ENCODE measurements around the gene ANGPT4. TPM values are rescaled to one million over a fixed set of nuclear protein-coding genes. Genes with fewer than 3 reads are reported as not detected.

Gene ANGPT4
- total RNA-seq, 1 donor from 2014 or later: not detected

DNA sequence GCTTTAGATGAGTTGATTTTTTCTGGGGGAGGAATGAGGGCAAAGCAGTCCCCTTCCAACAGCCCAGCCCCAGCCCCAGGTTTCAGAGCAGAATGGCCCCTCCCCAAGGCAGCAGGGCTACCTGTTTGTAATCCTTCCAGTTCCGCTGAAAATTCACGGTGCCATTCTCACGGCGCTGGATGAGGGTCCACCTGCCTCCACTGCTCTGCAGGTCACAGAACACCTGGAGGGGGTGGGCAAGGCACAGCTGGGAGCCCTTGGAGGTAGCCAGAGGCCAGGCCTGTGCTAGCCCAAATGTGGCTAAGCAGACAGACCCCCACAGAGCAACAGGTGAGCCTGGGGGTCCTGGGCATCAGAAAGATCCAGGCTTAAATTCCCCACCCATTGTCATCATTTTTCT lies 36.5 kb downstream of the ANGPT4 start:
- intact Hi-C loops (cut with micrococcal nuclease): loop anchor here (10.0 kb wide), 1 partner anchor 75 kb away; no protein-coding TSS in a partner anchor

DNA sequence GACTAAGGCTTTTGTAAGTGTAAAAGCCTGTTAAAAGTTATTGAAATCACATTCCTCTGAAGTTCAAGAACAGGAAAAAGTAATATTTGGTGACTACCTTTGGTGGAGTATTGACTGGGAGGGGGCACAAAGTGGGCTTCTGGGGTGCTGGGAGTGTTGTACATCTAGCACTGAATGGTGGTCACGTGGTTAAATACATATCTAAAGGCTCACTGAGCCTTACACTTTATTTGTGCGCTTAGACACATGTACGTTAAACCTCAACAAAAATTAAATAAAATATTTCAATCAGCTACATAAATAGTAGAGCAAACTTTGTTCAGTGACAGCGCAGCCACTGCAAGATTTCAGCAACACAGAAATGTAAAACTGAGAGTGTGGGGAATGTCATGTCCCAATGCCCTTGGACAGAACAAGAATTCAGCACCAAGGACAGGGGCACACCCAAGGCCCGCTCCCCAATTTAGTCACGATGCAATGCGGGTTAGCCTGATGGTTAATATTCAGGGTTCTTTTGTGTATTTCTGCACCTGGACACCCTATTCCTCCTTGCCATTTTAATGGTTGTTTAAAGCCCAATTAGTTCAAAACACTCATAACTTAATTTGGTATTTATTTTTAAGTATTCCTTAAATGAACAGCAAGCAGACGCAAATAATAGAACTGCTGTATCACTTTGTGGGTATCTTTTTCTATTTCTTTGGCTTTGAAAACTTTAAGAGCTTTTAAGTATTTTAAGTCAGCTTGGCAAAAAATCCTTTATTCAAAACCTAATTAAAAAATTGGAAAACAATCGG lies 37.4 kb downstream of the ANGPT4 start:
- intact Hi-C loops (cut with micrococcal nuclease): no loop called here

DNA sequence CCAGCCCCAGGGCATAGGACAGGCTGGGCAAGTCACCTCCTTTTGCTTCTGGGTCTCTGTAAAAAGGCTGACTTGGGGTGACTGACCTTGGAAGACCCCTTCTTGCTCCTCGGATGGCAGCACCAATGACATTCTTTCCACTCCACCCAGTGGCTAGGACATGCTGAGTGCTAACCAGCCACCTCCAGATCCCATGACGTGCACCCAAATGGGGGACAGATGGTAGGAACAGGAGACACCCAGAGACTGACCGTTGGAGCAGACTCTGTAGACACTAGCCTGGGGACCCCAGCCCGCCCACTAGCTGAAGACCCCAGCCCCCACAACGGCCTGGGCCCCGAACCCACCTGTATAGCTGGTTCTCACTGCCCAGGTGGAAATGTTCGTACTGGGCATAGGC lies 38.3 kb downstream of the ANGPT4 start:
- intact Hi-C loops (cut with micrococcal nuclease): no loop called here

DNA sequence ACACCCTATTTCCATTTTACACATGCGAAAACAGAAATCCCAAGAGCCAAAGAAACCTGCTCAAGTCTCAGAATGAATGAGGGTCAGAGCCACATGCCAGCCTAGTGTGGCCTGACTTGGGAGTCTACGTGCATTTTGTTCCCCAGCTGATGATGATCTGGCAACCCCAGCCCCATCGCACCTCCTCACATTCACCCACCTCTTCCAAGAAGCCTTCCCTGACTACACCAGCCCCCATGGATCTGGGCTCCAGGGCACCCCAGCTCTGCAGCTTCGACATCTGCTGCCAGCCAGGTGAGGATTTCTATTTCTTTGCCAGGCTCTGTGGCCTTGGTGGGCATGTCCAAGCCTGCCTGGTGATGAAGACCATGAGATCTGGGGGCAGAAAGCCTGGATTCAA lies 41.0 kb downstream of the ANGPT4 start:
- intact Hi-C loops (cut with micrococcal nuclease): no loop called here

DNA sequence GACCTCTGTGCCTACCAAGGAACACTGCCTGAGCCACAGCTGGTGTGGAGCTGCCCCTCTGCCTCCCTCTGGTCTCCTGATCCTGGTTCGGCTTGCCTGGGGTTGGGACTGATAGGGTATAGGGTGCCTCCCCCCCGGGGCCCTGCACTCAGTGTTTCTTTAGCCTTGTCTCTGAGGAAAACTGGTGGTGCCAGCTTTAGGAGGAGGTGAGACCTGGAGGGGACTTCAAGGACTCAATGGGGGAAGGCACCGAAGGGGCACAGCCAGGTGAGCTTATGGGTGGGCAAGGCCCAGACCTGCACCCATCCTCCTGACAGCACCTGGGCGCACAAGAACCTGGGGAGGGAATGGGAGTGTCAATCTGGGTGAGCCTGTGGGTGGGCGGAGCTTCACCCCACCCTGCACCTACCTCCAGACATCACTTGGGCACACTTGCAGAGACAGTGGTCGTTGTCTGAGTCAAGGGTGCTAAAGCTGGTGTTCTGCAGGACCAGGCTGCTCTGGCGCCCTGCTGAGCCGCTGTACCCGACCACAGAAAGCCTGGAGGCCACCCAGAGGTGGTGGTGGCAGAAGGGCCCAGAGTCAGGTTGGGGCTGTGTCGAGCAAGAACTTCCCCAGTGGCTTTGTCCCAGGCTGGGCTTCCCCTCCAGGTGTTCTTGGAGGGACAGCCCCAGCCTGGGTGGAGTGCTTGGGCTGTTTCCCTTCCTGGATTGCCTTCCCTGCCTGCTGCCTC lies 42.1 kb downstream of the ANGPT4 start:
- intact Hi-C loops (cut with micrococcal nuclease): no loop called here

DNA sequence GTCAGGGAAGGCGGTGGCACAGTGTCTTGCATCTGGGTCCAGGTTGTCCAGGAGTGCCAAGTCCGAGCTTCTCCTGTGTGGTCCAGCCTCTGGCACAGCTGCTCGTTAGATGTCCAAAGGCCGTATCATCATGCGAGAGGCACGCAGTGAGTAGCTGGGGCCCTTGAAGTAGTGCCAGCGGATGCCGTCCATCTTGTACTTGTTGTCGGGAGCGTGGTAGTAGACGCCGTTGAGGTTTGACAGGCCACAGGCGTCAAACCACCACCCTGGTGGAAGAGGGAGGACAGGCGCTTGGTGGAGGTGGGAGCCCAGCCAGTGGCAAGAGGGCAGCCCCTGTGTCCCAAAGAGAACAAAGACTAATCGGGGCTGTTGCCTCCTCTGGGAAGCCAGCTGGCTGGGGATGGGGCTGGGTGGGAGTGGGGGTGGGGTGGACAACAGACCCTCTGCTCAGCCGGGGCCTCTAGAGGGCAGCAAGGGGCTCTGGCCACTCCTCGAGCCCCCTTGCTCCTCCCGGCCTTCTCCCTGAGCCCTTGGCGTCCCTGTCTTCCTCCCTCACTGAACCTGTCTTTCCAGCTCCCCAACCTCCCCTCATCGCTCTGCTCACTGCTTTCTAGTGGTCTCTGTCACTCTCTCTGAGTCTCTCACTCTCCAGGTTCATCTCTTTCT lies 43.1 kb downstream of the ANGPT4 start:
- intact Hi-C loops (cut with micrococcal nuclease): no loop called here

DNA sequence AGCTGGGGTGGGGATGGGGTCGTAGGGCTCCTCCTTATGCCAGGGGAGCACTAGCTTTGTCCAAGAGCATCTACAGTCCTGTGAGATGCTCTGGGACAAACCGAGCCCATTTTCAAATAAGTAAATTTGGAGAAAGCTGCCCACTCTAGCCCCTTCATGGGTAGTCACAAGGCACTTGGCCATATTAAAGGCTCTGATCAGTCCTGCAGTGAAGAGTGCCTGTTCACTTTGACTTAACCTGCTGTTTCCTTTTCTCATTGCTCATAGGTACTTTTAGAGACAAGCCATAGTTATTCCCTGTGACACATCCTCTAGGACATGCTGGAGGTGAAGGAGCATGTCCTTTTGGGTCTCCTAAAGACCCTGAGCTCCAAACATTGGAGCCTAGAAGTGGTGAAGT lies 44.2 kb downstream of the ANGPT4 start:
- intact Hi-C loops (cut with micrococcal nuclease): no loop called here

DNA sequence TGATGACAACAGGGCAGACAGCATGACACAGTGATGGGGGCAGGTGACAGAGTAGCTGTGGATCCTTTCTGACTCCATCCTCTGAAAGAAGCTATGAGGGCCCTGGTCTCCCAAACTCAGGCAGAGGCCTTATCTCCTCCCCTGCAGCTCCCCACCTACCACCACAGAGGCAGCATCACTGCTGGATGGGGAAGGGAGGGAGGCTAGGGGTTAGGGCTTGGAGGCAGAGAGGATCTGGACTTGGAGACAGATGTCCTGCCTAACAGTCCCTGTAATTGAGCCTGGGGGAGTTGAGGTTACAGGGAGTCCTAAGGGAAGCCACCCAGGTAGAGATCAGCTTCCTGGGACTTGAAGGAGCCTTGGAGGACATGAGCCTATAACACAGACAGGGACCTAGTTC lies 44.7 kb downstream of the ANGPT4 start:
- intact Hi-C loops (cut with micrococcal nuclease): no loop called here

DNA sequence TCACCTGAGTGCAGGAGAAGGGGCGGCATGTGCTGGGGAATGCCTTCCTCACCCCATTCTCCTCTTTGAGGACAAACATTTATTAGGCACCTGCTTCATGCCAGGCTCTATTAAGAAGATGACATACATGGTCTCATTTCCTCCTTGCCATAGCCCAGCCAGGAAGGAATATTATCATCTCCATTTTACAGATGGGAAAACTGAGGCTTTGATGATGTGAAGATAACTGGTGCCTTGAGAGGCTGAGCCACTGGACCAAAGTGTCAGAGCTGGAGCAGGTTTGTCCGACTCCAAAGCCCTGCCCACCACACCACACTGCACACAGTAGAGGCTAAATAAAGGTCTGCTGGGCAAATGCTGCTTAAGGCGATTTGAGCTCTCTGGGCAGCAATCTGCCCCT lies 45.4 kb downstream of the ANGPT4 start:
- intact Hi-C loops (cut with micrococcal nuclease): no loop called here

DNA sequence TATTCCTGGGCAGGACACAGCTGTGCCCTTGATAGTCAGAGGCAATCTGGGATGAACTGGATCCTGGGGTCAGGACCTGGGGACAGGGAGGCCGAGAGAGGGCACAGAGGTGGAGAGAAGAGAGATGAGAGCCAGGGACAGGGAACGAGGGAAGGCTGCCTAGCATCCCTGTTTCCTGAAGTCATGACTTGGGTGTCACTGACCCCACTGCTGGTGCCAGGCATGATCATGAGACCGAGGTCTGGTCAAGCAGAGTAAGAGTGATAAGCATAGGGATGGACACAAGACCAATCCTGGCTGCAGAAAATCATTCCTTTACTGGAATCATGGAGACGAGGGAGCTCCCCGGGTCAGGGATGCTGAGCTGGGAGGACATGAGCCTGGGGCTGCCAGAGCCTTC lies 46.5 kb downstream of the ANGPT4 start:
- intact Hi-C loops (cut with micrococcal nuclease): no loop called here

DNA sequence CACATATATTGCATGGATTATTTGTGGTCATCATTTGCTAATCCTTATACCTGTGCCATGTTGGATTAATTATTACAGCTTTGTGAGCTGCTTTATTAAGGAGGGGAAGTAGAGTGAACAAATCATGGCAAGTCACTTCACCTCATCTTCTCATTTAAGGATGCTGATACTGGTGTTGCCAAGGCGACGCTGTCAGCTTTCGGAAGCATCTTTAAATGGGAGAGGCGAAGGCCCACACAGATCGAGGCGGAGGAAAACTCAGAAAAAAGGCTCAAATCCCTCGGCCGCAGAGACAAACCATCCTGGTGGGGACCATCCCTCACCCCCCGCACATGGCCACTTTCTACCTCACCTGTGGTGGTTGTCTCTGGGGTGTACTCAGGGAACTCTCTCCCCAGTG lies 47.9 kb downstream of the ANGPT4 start:
- intact Hi-C loops (cut with micrococcal nuclease): no loop called here

DNA sequence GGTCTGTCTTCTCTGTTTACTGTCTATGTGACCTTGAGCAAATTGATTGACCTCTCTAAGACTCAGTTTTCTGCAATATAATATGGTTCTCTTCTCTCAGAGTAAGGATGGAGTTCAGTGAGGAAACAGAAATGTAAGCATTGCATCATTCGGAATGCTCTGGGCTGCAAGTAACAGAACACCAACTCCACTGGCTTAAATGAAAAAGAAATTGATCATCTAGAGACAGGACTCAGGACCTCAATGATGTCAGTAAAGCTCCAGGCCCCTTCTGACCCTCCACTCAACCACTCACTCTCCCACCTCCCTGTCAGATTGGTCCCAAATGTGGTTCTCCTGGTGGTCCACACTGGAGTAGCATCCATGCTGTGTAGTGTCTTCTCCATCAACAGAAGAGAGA lies 50.7 kb downstream of the ANGPT4 start:
- intact Hi-C loops (cut with micrococcal nuclease): no loop called here

DNA sequence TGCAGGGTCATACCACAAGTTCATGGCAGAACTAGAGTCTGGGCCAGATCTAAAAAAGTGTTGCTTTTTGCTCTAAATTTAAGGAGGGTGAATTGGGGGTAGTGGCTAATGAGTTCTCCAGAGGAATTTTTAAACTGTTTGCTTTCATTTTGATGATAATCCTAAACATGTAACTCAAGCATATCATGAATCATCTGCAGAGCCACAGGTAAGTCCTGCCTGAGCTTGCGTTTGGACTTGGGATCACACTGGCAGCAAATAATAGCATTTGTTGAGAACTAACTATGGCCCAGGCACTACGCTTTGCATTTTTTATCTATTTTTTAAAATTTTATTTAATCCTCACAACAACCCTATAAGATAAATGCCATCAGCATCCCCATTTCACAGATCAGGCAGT lies 55.2 kb downstream of the ANGPT4 start:
- intact Hi-C loops (cut with micrococcal nuclease): no loop called here

DNA sequence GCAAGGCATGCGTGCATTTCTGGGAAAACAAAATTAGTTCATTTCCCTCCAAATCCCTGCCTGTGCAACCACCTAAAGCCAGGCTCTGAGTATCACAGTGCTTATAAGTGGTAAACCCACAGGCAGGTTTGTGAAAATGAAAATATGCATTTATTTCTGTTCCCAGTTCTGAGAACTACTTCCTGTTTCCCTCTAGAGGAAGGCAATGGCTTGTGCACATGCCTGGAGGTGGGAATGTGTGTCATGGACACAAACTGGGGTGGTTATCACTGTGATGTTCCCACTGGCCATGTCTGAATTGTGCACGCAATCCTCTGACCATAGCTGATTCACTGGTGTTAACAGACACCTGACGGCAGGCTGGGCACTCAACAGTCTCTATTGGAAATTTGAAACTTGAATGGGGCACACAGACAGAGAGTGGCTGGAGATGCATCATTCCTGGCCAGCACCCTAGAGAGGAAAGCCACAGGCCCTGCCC lies 56.3 kb downstream of the ANGPT4 start:
- intact Hi-C loops (cut with micrococcal nuclease): no loop called here

DNA sequence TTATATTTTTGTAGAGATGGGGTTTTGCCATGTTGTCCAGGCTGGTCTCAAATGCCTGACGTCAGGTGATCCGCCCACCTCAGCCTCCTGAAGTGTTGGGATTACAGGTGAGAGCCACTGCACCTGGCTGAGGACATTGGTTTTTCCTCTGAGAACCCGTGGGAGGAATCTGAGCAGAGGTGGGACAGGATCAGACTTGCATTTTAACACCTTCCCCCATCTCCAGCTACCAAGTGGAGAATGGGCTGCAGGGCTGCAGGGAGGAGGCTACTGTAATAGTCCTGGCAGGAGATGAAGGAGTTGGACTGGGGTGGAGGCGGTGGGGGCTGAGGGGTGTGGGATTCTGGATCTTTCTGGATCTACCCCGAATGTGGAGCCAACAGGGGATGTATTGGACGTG lies 58.1 kb downstream of the ANGPT4 start:
- intact Hi-C loops (cut with micrococcal nuclease): no loop called here

DNA sequence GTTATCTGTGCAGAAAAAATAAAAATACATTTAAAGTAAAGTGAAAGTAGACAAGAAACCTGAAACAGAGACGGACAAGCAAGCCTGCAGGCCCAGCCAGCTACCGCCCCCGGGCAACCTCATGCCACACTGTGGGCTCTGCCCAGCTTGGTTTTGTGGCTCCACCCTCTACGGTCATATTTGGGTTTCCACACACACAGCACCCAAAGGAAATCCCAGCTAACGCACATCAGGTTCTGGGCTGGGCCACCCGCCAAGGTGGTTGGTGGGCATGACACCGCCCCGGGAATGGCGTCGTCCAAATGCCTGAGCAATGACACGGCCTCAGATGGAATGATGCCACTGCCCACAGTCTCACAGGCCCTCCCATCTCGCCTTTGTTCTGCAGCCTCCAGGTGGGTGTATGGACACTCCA lies 59.8 kb downstream of the ANGPT4 start:
- intact Hi-C loops (cut with micrococcal nuclease): no loop called here

DNA sequence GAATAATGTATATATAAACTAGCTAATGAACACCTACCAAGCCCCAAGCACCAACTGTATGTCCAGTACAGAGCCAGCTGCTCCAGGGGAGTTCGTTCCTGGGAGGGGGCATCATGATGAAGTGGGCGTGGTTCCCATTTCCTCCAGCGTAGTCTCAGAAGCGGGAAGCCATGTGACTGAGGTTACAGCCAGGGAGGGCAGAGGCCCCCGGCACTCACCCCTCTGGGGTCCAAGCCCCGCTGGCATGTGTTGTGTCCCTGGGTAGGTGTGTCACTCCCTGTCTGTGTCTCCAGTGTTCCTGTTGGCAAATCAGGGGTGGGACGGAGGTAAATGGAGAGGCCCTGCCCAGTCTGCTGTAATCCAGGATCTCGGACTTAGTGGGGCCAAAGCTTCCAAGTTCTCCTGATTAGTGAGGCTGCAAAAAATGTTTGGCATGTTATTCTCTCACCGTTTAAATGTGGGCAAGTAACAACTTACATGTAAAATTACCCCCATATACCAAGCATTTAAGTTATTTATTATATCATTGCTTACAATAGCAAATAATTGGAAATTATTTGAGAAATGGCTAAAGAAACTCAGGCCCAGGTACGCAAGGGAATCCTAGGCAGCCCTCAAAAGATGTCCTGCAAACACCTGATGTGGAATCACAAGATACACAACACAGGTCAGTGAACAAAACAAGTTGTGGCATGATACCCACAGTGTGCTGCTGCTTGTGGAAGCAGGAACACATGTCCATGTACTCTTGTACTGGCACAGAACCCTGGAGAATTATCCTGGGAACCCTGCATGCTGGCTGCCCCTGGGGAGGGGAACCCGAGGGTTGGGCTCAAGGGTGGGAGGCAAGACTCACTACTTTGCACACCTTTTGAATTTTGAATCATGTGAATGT lies 60.4 kb downstream of the ANGPT4 start:
- intact Hi-C loops (cut with micrococcal nuclease): no loop called here

DNA sequence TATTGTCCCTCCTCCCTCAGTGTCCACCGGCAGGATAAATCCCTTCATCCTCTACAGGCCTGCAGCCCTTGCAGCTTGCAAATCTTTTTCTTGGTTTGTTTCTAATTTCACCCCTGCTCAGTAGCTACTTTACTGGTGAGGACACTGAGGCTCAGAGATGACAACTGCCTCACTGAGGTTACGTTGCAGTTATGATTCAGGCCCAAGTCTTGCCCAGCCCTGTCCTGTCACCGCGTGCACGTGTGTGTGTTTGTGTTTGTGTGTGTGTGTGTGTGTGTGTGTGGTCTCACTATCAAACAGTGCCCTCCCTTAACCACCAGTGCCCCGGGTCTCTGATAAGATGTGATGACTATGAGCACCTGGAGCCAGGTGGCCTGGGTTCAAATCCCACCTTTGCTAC lies 61.5 kb downstream of the ANGPT4 start:
- intact Hi-C loops (cut with micrococcal nuclease): no loop called here

DNA sequence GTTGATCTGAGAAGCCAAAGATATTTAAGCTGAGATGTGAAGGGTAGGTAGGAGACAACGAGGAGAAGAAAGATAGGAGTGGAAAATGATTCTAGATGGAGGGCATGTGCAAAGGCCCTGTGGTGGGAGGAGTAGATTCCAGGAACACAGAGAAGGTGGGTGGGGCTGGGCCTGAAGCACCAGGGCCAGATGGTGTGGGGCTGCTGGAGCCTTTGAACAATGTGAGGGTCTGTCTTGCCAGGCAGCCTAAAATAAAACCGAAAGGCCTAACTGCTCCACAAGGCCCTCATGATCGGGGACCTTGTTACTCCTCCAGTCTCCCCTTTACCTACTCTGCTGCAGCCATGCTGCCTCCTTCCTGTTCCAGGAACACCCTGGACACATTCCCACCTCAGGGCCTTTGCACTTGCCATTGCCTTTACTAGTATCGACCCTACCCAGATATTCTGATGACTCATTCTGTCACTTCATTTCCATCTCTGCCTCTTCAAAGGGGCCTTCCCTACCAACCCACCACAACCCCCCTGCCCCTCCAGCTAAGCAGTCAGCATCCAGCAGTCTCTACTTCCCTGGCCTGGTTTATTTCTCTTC lies 62.6 kb downstream of the ANGPT4 start:
- intact Hi-C loops (cut with micrococcal nuclease): no loop called here

DNA sequence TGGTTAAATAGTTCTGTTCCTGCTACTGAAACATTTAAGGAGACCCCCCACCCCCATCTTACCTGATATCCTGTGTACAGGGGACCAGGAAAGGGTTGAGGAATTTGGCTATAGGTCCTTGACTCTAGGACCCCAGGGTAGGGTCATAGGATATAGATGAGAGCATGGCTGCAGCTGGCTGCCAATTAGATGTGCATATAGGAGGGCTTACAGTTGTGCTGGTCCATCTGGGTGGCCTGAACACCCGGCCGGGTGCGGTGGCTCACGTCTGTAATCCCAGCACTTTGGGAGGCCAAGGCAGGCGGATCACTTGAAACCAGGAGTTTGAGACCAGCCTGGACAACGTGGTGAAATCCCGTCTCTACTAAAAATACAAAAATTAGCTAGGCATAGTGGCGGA lies 67.4 kb downstream of the ANGPT4 start:
- intact Hi-C loops (cut with micrococcal nuclease): loop anchor here (10.0 kb wide), 1 partner anchor 524 kb away; the partner anchor contains the start of gene SOX12

DNA sequence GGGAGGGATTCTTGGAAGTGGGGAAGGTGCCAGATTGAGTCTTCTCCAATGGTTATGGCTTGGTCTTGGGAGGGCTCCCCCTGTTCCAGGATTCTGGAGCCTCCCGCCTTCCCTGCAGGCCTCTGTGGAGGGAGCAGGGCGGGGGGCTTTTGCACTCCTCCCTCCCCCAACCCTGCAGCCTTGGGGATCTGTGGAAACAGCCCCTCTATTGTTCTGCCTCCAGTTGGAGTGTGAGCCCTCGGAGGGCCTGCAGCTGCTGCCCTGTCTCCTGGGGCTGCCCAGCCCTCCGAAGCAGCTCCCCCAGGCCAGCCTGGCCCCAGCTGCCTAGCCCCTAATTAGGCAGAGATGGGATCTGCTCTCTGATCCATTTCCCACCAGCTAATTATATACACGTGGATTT lies 67.9 kb downstream of the ANGPT4 start:
- intact Hi-C loops (cut with micrococcal nuclease): loop anchor here (10.0 kb wide), 1 partner anchor 523 kb away; the partner anchor contains the start of gene SOX12
